Measurements from ENCODE around the gene ANKRD52.
"Not testable (repeated sequence)": the region's sequence is repeated elsewhere in the genome, so short reads cannot be mapped to it uniquely, and the experiment has no call there.

DNA sequence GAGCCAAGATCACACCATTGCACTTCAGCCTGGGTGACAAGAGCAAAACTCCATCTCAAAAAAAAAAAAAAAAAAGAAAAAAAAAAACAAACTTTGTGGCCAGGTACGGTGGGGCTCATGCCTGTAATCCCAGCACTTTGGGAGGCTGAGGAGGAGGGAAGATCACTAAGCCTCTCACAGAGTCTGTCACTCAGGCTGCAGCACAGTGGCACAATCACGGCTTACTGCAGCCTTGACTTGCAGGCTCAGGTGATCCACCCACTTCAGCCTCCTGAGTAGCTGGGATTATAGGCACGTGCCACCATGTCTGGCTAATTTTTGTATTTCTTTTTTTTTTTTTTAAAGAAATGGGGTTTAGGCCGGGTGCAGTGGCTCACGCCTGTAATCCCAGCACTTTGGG, 26.1 kb upstream of the ANKRD52 start:
- TF ChIP-seq POLR2A (IDR thresholded peaks at IDR 0.05; ENCODE audit: control extremely low read depth in 1 of 2, low read depth in 2 of 2, low read length in 2 of 2); SP1 (IDR thresholded peaks at IDR 0.05; ENCODE audit: low read depth, low read length): not testable (repeated sequence)
- TF ChIP-seq, protein P1, sequence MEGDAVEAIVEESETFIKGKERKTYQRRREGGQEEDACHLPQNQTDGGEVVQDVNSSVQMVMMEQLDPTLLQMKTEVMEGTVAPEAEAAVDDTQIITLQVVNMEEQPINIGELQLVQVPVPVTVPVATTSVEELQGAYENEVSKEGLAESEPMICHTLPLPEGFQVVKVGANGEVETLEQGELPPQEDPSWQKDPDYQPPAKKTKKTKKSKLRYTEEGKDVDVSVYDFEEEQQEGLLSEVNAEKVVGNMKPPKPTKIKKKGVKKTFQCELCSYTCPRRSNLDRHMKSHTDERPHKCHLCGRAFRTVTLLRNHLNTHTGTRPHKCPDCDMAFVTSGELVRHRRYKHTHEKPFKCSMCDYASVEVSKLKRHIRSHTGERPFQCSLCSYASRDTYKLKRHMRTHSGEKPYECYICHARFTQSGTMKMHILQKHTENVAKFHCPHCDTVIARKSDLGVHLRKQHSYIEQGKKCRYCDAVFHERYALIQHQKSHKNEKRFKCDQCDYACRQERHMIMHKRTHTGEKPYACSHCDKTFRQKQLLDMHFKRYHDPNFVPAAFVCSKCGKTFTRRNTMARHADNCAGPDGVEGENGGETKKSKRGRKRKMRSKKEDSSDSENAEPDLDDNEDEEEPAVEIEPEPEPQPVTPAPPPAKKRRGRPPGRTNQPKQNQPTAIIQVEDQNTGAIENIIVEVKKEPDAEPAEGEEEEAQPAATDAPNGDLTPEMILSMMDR (IDR thresholded peaks at IDR 0.05; ENCODE audit: control extremely low read depth in 1 of 3, insufficient read depth in 1 of 3, low read depth in 1 of 3, low read length in 3 of 3) = not testable (repeated sequence)

Data from H1 (cell line).